HG03520 (cell line): ENCODE data around the gene LRP1-AS.

Source experiments
- ATAC-seq: cut with Tn5 transposase; IDR thresholded peaks from one replicate; pipeline ENCODE4 v1.9.1; 2021; ENCODE audit warnings: mild to moderate bottlenecking, moderate library complexity; ENCODE audit not compliant: unreplicated experiment

The LRP1-AS gene

DNA sequence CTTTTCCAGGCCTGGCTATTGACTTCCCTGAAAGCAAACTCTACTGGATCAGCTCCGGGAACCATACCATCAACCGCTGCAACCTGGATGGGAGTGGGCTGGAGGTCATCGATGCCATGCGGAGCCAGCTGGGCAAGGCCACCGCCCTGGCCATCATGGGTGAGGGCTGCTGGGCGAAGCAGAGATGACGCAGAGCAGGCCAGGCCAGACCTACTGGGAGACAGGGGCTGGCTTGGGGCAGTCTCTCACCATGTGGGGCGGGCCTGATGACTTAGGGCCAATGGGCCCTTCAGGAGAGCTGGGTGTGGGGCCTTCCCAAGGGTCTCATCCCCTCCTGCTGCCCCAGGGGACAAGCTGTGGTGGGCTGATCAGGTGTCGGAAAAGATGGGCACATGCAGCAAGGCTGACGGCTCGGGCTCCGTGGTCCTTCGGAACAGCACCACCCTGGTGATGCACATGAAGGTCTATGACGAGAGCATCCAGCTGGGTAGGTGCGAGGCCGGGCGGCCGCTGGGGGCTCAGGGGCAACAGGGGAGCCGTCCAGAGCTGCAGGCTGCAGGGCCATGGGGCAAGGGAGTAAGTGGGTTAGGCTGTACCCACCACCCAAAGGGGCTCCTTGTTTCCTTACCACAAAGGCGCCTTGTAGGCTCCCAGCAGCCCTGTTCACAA, 33.0 kb upstream of the LRP1-AS start:
- no peak for ATAC-seq

DNA sequence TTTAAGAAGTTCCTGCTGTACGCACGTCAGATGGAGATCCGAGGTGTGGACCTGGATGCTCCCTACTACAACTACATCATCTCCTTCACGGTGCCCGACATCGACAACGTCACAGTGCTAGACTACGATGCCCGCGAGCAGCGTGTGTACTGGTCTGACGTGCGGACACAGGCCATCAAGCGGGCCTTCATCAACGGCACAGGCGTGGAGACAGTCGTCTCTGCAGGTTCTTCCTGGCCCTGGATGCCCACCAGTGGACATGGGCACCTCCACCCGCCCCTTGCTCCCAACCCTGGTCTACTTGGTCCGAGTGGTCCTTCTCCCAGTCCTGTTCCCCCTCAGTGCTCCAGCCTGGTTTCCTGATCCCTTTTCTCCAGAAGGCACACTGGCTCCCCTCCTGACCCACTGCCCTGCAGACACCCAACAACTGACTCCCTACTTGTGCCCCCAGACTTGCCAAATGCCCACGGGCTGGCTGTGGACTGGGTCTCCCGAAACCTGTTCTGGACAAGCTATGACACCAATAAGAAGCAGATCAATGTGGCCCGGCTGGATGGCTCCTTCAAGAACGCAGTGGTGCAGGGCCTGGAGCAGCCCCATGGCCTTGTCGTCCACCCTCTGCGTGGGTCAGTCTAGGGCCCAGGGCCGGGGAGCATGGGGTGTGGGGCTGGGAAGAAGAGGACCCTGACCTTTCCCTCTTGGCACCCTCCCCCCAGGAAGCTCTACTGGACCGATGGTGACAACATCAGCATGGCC, 32.1 kb upstream of the LRP1-AS start:
- ATAC-seq: no peak

DNA sequence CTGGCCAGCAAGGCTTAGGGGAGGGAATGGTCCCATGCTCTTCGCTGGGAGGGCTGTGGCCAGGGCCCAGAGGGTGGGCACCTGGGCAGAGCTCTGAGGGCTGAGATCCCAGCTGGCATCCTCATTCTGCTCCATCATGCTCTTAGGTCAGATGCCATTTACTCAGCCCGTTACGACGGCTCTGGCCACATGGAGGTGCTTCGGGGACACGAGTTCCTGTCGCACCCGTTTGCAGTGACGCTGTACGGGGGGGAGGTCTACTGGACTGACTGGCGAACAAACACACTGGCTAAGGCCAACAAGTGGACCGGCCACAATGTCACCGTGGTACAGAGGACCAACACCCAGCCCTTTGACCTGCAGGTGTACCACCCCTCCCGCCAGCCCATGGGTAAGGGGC, 30.8 kb upstream of the LRP1-AS start:
- ATAC-seq: no peak

DNA sequence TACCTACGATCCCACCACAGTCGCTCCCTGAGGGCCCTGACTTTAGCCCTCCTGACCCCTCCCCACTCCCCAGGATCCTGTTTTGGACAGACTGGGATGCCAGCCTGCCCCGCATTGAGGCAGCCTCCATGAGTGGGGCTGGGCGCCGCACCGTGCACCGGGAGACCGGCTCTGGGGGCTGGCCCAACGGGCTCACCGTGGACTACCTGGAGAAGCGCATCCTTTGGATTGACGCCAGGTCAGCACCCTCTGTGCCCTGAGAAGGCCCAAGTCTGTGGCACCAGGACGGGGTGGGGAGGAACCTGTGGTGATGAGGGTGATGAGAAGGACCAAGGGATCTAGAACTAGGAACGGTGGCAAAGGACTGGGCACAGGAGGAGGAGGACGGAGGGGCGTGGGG, 29.9 kb upstream of the LRP1-AS start:
- ATAC-seq: no peak

DNA sequence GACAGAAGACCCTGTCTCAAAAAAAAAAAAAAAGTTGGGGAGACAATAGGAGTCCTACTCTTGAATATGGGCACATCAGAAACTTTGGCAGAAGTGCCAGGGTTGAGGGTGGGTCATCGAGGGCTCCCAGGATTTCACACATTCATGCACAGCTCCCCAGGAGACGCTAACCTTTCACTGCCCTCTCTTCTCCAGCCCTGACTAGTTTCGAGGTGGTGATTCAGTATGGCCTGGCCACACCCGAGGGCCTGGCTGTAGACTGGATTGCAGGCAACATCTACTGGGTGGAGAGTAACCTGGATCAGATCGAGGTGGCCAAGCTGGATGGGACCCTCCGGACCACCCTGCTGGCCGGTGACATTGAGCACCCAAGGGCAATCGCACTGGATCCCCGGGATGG, 29.4 kb upstream of the LRP1-AS start:
- ATAC-seq: no peak

DNA sequence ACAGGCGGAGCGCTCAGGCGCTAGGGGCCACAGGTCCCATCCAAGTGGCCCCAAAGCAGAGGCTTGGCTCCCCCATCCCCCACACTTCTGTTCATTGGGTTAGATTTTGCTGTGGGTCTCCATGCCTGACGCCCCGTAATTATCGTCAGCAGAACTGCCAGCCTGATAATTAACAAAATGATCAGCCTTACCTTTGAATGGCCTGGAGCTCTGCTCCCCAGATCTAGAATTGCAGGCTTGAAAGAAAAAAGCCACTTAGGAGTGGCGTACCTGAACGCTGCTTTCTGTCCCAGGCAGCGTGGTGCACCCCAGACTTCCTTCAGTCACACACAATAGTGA, 28.7 kb upstream of the LRP1-AS start:
- no peak for ATAC-seq

DNA sequence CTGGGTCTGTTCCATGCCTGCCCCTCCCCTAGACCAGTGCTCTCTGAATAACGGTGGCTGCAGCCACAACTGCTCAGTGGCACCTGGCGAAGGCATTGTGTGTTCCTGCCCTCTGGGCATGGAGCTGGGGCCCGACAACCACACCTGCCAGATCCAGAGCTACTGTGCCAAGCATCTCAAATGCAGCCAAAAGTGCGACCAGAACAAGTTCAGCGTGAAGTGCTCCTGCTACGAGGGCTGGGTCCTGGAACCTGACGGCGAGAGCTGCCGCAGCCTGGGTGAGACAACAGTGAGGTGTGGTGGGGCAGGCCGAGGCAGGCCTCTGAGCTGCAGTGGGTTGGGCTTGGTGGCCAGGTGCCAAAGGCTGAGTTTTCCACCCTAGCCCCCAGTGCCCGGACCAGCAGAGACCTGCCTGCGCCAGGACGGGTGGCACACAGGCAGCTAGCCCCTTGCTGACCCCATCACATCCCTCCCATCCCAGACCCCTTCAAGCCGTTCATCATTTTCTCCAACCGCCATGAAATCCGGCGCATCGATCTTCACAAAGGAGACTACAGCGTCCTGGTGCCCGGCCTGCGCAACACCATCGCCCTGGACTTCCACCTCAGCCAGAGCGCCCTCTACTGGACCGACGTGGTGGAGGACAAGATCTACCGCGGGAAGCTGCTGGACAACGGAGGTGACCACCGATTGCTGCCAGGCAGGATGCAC, 28.2 kb upstream of the LRP1-AS start:
- no peak for ATAC-seq

DNA sequence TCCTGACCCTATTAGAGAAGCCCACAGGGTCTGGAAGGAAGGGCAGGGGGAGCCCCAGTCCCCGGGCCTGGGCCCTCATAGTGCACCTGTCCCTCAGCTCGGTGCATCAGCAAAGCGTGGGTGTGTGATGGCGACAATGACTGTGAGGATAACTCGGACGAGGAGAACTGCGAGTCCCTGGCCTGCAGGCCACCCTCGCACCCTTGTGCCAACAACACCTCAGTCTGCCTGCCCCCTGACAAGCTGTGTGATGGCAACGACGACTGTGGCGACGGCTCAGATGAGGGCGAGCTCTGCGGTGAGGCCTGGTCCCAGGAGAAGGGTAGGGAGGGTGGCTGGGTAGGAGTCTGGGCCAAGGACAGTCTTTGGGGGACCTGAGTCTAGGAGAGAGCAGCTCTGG, 26.3 kb upstream of the LRP1-AS start:
- no peak for ATAC-seq

DNA sequence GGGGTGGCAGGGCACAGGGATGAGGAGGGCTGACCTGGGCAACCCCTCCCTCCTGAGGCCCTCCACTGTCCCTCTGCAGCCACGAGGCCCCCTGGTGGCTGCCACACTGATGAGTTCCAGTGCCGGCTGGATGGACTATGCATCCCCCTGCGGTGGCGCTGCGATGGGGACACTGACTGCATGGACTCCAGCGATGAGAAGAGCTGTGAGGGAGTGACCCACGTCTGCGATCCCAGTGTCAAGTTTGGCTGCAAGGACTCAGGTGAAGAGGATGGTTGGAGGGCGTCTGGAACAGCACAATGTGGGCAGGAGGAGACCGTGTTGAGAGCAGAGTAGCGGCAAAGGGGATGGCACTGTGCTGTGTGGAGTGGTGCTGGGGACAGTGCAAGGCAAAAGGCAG, 25.7 kb upstream of the LRP1-AS start:
- ATAC-seq: no peak

DNA sequence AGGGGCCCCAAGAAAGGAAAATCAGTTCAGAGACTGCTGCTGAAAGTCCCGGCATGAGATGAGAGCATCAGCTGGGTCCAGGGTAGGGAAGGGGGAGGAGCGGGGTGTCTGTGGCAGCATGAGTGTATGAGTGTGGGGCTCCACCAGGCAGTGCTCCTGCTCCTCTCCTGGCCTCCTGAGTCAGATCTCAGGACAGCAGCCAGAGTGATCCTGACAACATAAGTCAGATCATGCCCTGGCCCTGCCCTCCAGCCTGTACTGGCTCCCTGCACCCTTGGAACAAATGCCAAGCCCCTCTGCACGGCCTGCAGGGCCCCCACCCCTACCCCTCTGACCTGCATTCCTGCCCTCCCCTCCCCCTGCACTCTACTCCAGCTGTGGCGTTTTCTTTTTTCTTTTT, 24.2 kb upstream of the LRP1-AS start:
- ATAC-seq: no peak

DNA sequence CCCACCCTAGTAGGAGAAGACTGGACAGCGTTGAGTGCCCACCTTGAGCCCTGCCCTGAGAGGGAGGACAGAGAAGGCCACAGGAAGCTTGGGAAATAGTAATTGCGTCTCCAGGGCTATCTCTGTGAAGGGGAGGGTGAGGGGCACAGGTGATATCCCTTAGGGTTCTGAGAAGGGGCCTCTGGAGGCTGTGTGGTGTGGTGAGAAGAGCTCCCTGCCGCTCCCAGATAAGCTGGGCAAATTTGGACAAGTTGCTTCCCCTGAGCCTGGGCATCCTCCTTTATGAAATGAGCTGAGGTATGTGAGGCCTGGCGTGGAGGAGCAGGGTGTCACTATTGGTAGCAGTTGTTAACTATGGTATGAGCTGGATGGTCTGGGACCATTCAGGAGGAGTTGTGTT, 23.5 kb upstream of the LRP1-AS start:
- no peak for ATAC-seq

DNA sequence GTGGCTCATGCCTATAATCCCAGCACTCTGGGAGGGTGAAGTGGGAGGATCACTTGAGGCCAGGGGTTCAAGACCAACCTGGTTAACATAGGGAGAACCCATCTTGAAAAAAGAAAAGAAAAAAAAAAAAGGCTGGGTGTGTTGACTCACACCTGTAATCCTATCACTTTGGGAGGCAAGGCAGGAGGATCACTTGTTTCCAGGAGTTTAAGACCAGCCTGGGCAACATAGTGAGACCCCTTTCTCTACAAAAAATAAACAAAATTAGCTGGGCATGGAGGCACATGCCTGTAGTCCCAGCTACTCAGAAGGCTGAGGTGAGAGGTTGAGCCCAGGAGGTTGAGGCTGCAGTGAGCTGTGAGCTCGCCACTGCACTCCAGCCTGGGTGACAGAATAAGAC, 23.0 kb upstream of the LRP1-AS start:
- no peak for ATAC-seq

DNA sequence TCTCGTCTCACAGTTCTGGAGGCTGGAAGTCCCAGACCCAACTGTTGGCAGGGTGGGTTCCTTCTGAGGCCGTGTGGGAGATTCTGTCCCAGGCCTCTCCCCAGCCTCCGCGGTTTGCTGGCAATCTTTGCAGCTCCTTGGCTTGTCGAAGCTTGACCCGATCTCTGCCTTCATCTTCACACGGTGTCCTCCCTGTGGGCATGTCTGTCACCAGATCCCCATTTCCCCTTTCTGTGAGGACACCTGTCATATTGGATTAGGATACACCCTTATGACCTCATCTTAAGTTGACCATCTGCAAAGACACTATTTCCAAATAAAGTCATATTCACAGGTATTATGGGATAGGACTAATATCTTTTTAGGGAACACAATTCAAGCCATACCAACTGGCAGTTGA, 22.6 kb upstream of the LRP1-AS start:
- ATAC-seq: no peak

DNA sequence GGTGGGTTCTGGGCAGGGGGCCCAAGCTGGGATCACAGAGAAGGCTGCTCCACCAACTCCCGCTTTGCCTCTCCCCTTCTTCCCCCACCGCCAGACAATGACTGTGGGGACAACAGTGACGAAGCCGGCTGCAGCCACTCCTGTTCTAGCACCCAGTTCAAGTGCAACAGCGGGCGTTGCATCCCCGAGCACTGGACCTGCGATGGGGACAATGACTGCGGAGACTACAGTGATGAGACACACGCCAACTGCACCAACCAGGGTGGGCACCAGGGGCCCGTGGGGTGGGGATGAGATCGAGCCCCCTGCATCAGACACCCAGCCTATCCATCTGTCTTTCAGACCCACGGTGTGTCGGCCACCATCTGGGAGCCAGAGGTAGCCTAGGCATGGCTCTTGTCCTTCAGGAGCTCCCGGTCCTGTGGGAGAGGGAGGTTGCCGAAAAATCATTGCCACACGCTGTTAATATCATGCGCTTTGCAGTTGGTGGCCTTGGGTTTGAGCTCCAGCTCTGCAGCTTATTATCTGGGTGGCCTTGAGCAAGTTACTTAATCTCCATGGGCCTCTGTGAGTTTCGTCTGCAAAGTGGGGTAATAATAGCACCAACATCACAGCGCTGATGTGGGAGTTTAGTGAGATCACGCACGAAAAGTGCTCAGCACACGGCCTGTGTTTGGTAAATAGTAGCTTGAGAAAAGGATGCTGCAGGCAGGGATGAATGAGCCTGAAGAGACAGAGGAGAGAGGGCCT, 21.8 kb upstream of the LRP1-AS start:
- no peak for ATAC-seq

DNA sequence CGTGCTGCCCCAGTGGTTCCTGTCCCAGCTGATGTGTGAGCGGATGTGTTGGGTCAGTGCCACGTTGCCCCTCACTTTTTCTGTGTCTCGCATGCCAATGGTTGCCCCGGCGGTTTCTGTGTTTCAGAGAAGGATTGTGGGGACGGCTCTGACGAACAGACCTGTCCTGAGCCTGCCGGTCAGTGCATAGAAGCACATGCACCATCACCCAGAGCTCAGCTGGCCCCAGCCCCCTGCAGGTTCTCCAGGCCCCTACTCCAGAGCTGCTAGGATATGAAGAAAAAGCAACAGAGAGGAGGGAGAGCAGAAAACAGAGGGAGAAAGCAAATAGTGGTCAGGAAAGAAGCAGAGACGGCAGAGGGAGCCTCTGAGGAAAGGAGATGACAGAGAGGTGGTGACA, 20.6 kb upstream of the LRP1-AS start:
- ATAC-seq: no peak

DNA sequence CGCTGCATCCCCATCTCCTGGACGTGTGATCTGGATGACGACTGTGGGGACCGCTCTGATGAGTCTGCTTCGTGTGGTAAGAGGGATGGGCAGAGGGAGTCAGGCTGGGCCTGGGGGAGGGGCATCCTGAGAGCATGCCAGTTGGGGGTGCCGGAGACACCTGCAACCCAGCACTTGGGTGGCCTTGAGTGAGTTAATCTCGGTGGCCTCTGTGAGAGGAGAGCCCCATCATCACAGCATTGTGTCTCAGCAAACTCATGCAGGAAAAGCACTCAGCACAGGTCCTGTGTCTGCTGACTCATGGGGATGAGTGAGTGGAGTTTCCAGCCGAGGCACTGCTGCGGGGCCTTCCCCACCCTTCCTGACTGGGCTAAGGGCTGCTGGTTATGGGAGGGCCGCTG, 19.6 kb upstream of the LRP1-AS start:
- ATAC-seq: no peak

DNA sequence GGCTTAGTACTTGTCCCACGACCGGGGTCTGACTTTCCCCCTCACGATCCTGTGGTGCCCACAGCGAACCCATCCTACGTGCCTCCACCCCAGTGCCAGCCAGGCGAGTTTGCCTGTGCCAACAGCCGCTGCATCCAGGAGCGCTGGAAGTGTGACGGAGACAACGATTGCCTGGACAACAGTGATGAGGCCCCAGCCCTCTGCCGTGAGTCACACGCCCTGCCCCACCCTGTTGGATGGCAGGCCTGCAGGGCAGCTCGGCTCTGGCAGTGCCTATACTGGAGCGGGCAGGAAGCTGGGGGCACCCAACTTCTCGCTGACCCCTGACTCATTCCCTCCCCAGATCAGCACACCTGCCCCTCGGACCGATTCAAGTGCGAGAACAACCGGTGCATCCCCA, 18.3 kb upstream of the LRP1-AS start:
- ATAC-seq: no peak

DNA sequence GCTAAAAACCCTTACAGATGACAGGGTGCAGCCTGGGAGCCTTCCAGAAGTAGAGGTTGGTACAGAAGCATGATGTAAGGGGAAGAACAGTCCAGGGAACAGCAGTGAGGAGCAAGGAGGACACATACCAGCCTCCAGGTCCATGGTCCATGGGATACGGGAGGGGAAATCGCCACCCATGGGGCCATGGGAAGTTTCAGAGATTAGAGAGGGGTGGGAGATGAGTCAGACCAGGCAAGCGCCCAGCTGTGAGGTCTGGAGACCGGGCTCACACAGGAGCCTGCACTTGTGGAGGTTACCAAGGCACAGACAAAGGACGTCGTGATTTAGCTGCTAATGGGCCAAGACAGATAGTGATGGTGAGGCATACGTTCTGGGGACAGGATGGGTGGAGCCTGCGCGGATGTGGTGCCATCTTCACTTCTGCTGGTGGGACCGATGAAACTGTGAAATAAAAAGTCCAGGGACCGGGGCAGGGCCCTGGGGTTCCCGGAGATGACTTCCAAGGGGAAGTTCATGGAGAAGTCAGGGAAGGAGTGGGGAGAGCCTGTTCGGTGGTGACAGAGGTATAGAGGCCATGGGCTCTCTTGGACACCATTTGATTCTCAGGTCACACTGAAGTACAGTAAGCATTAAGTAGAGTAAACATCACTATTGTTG, 17.7 kb upstream of the LRP1-AS start:
- no peak for ATAC-seq

DNA sequence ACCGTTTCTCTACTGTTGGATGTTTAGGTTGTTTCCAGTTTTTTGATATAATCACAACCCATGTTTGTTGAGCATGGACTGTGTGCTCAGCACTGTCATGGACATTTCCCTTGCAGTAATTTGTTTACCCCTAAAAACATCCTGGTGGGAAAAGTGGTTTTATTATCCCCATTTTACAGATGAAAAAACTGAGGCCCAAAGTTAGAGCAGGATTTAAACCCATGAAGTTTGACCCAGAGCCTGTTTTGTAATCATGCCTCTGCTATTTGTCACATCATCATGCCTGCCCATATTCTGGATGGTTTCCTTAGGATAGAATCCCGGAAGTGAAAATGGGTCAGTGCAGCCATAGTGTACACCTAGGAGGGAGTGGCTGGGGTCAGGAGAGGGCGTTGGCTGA, 17.0 kb upstream of the LRP1-AS start:
- no peak for ATAC-seq

DNA sequence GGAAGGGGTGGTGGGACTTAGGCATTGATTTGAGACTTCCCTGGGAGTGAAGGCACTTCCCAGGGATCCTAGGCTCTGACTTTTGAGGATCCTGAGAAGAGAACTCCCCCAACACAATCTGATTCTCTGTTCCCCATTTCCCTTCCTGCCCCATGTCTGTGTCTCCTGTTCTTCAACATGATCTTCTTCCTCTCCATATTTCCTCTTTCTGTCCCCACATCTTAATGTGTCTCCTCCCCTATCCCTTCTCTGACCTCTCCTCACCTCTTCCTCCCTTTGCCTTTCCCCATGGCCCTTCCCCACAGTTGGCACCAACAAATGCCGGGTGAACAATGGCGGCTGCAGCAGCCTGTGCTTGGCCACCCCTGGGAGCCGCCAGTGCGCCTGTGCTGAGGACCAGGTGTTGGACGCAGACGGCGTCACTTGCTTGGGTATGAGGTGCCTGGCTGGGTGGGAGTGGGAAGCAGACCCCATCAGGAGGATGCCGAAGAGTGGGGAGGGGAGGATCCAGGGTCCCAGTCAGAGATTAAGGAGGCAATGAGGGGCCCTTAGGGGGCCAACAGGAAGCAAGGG, 15.2 kb upstream of the LRP1-AS start:
- no peak for ATAC-seq

DNA sequence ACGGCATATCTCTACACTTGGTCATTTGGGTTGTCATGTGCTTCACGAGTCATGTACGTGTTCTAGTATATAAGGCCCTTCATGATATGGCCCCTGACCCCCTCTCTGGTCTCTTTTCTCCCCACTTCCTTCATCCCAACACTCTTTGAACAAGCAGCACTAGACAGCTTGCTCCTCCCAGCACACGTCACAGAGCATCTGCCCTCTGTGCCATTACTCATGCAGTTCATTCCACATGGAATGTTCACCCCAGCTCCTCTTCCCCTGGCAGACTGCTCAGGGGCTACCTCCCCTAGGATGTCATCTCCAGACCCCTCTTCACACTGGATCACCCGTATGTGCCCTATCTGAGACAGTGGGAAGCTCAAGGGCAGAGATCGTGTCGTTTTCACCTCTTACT, 14.1 kb upstream of the LRP1-AS start:
- no peak for ATAC-seq
